Posterior vena cava (tissue), 2 donors: ENCODE data around the gene PEX3. TPM values are rescaled to one million over a fixed set of nuclear protein-coding genes. Genes with fewer than 3 reads are reported as not detected.
"Not testable (repeated sequence)": the region's sequence is repeated elsewhere in the genome, so short reads cannot be mapped to it uniquely, and the experiment has no call there.

ENCODE experiments used
- DNase-seq: peaks from one replicate; pipeline ENCODE4 v3.0.0-alpha.2; 2020; ENCODE audit warnings: low spot score
- intact Hi-C, 2 donors: fragments of 100-400 bp; cut with DNase I; formaldehyde crosslinking; loops; one replicate each; pipeline versions ENCODE4 v1.14.1 to v1.14.2; 2022 to 2023
- total RNA-seq, 2 donors: library from RNA; stranded (reverse); fragmentation: NEBNext Ultra II Directional; extraction: Animal tissue kit (Norgen Biotek cat#: 25700); gene quantifications; one replicate each; pipeline ENCODE4 v1.2.1, GENCODE V29; 2021
- donor health status: DM: yes; HTN: yes; CAD: no.
- donor health status: DM: yes; HTN: yes; CAD: no.

The PEX3 gene
- total RNA-seq, 2 donors from 2014 or later: 21.3 to 24.2 TPM

DNA sequence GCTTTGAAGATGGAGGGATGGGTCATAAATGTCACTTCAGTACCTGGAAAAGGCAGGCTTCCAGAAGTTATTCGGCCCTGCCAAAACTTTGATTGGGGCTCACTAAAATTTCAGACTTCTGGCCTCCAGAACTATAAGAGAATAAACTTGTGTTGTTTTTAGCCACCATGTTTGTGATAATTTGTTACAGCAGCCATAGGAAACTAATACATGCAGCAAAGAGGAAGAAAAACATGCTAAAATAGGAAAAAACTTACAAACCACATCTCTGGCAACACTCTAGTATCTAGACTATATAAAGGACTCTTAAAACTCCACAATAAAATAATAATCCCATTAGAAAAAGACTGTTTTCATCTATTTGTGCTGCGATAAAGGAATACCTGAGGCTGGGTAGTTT lies 9.6 kb upstream of the PEX3 start:
- DNase-seq: no peak
- intact Hi-C loops: no loop called here

DNA sequence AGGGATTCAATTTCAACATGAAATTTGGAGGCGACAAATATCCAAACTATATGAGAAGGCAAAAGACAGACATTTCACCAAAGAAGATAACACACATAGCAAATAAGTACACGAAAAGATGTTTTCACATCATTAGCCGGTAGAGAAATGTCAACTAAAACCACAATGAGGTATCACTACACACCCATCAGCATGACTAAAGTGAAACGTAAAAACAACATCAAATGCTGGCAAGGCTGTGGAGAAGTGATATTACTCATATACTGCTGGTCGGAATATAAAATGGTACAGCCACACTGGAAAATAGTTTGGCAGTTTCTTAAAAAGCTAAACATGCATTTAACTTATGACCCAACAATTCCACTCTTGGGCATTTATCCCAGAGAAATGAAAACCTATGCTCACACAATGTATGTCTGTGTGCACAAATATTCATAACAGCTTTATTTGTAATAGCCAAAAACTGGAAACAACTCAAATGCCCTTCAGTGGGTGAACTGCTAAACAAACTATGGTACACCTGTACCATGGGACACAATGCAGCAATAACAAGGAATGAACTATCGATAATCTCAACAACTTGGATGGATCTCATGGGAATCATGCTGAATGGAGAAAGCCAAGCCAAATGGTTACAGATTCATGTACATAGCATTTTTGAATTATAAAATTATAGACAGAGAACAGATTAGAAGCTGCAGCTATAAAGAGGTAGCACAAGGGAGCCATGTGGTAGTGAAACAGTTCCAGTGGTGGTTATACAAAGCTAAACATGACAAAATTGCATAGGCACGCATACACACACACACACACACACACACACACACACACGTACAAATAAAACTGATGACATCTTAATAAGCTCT lies 8.7 kb upstream of the PEX3 start:
- intact Hi-C loops: no loop called here
- no peak for DNase-seq

DNA sequence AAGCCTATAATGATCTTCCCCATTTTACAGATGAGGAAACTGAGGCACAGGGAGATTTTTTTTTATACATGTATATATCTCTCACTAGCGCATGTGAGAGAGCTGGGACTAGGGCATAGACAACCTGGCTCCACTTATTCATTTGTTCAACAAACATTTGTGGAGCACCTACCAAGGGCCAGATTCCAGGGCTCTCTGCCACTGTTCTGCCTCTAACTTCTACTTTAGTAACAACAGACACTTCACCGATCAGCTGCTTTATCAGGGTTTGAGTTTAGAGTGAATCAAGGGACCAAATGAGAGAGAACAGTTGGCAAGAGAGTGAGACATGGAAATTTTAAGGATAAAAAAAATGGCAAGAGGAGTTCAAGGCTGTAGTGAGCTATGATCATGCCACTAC lies 7.5 kb upstream of the PEX3 start:
- no peak for DNase-seq
- intact Hi-C loops: no loop called here

- intact Hi-C loops, DNase-seq: not testable (repeated sequence)
These were observed 2.7 kb upstream of the PEX3 start for GRCh38 chr6:143447865-143448264.

- DNase-seq: no peak
- intact Hi-C loops: no loop called here
These were observed 1.4 kb upstream of the PEX3 start for GRCh38 chr6:143449082-143449713.

GRCh38 chr6:143449714-143450452 lies 722 bp upstream of the PEX3 start:
- intact Hi-C loops: no loop called here
- DNase-seq: no peak

DNA sequence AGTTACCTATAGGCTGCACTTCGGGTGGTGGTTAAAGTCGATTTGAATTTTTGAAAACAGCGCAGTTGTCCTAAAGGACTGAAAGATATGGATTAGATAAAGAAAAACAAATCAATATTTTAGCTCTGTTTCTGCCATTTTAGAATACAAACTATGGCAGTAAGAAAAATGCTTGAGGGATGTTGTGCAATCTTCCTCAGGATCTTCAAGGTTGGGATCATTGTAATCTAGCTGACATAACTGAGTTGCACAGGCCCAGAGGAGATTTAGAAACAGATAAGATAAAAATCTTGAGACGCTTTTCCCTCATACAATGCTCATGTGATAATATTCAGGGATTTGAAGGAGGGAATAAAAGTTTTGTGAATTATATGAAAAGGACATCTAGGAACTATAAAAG lies 926 bp downstream of the PEX3 start:
- intact Hi-C loops: no loop called here

DNA sequence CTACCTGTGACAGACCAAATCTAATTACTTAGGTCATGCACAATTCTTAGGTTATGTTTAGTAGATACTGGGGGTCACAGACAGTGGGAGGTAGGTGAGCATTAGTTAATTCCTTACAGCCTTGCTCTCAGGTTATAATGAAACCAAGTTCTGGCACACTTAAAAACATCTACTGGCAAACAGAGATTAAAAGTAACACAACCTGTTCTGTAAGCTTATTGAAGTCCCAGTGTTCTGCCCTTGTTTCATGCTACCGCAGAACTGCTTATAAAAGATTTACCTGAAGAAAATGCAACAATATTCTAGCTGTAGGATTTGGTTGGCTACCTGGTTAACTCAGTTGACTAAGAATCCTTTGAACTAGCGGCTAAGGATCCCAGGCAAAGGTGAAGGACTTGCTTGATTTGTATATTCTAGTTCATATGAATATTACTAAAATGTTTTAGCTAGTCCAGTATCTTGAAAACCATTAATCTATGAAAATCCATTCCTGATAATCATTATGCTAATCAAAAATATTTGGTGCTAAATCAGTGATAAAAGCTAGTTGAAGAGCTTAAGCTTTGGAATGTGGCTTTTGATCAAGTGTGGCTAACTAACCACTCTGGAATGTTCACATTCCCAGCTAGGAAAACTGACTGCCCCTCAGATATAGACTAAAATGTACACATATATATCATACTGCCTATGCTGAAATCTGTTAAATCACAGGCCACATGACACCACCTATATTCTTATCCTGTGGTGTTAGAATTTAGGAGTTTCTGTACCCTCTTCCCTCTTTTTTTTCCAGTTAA lies 7.2 kb downstream of the PEX3 start:
- intact Hi-C loops: no loop called here
- DNase-seq: no peak

More for the DNA sequence above, 926 bp downstream of the PEX3 start:
- DNase-seq: no peak

DNA sequence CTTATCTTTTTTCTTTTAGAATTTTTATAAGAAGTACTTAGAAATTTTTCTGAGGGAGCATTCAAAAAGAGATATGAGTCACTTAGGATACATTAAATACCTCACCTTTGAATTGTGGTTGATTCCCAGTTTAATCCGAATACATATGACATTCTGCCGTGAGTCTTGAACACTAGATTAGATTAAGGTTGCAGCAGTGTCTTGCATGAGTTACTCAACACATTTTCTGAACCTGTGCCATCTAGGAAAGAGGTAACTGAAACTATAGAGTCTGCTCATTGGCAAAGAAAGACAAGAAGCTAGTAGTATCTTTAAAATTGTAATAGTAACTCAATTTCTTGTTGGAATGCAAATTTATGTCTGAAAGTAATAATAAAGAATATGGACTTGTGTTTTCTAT lies 14.9 kb downstream of the PEX3 start:
- intact Hi-C loops: no loop called here
- DNase-seq: no peak

DNA sequence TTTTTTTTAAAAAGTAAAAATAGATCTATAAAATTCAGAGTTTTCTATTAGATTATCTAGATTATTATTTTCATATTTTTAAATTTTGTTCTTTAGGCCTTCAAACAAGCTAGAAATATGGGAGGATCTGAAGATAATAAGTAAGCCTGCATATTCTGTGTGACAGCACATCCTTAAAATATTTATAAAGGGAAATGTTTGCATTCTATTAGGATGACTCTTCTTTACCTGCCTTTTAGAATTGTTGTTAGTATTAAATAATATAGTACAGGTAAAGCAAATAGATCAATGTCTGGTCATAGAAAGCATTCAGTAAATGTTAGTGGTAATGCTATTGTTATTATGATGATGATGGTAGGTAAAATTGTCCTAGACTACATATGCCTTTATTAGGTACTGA lies 17.4 kb downstream of the PEX3 start:
- intact Hi-C loops: no loop called here
- DNase-seq: no peak

- intact Hi-C loops, DNase-seq: not testable (repeated sequence)
These were observed 18.2 kb downstream of the PEX3 start for GRCh38 chr6:143468823-143469222.

DNA sequence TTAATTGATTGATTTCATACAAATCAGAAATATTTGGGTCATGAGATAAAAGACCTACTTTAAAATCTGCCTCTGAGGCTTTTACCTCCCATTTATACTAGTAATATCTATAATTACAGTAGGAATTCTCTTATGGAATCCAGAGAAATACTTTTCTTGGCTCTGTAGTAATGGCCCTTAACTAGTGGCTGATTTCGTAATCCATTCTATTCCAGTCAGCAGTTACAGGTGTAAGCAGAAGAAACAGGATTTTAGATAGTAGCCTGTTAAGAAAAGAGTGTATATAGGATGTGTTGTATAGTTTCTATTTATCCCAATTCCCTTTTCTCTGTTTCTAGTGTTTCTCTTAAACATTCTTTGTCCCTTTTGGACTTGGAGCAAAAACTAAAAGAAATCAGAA lies 21.2 kb downstream of the PEX3 start:
- intact Hi-C loops: no loop called here

GRCh38 chr6:143476545-143476944 lies 25.9 kb downstream of the PEX3 start:
- no peak for DNase-seq
- intact Hi-C loops: no loop called here

More for the DNA sequence above, 21.2 kb downstream of the PEX3 start:
- DNase-seq: no peak

DNA sequence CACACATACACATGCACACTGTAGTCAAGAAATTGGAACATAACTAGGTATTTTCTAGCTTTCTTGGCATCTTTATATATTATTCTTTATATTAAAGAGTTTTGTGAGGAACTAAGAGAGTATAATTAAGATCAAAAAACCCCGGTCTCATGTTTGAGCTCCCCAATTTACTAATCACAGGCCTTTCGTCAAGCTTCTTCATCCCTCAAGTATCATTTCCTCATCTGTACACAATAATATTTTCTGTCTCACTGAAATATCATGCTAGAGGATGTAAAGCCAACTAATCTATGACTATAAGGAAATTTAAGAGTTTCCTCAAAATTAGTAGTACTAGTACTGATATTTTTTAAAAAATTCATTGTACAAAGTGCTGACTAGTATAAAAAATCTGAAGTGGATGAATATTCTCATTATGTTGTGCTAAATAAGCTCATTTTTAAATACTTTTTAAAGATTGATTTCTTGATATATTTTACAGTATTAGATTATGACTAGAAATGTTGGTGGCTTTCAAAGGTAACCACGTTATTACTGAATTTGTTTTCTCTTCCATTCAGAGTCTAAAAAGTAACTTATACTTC lies 28.0 kb downstream of the PEX3 start:
- intact Hi-C loops: no loop called here
- no peak for DNase-seq

DNA sequence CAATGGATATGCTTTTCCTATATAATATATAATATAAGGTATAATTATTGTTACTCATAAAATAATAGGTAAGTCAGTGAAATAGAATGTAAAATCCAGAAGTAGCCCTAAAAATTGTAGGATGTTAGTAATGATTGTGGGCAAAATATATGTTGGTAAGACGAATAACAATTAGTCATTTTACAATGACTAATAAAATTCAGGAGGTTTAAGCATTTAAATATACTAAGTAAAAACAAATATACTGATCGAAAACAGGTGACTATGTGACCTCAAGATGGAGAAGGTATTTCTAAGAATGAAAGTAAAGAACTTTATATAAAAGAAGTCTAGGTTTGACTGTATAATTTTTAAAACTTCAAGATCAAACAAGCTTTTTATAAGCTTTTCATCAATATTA lies 32.0 kb downstream of the PEX3 start:
- intact Hi-C loops: no loop called here
- DNase-seq: no peak

DNA sequence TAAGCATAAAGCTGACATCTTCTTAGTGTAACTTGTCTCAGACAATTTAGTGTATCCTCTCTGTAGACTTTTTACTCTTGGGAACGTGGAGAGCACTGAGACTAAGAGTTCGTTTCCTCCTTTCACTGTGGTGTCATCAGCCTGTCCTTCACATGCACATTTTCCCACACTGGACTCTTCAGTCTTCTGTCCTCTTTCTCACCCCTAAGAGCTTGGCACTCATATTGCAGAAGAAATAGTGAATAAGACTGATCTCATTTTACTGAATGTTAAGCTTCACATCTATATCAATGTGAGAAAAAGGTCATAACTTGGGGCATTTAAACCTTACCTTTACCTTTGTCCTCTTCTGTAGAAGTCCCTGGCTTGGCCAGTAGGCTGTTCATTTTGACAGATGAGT lies 35.4 kb downstream of the PEX3 start:
- intact Hi-C loops: loop anchor here in 1 of 2 donors (2.0 kb wide), 1 partner anchor 17 kb away; no protein-coding TSS in a partner anchor

GRCh38 chr6:143486752-143487151 lies 36.1 kb downstream of the PEX3 start:
- DNase-seq: no peak
- intact Hi-C loops: loop anchor here in 1 of 2 donors (2.0 kb wide), 1 partner anchor 16 kb away; no protein-coding TSS in a partner anchor

More for the DNA sequence above, 35.4 kb downstream of the PEX3 start:
- DNase-seq: no peak

DNA sequence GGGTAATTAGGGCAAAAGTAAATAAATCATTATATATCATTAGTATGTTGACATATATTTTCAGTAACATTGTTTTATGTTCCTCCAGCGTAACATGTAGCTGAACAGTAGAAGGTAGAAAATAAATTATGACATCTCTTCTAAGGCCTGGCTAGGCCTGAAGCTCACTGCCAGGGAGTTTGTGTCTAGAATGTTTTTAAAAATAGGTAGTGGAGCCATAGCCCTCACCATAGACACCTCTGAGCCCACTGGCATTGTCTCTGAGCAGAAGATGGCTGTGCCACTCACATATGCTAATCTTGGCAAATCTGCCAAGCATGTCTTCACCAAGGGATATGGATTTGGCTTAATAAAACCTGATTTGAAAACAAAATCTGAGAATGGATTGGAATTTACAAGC lies 39.6 kb downstream of the PEX3 start:
- intact Hi-C loops: no loop called here
- DNase-seq: no peak

DNA sequence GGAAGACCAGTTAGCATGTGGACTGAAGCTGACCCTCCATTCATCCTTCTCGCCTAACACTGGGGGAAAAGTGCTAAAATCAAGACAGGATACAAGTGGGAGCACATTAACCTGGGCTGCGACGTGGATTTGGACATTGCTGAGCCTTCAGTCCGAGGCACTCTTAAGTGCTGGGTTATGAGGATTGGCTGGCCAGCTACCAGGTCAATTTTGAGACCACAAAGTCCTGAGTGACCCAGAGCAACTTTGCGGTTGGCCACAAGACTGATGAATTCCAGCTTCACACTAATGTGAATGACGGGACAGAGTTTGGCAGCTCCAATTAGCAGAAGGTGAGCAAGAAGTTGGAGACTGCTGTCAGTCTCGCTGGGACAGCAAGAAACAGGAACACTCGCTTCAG lies 40.2 kb downstream of the PEX3 start:
- DNase-seq: no peak
- intact Hi-C loops: no loop called here
